Uterus (tissue), 2 donors: ENCODE measurements around the gene TCN2.

Source experiments
- CTCF ChIP-seq, 4 experiments: fragments of 200-600 bp in 2 of 4; fragments of 450-650 bp in 2 of 4; sonication (generic) in 2 of 4; IDR thresholded peaks; one replicate each; pipeline ENCODE4 v1.5.1; 2016 to 2019; ENCODE audit warnings: antibody characterized with exemption in 4 of 4, mild to moderate bottlenecking in 2 of 4, moderate library complexity in 1 of 4
- POLR2A ChIP-seq, 2 donors: fragments of 450-650 bp; IDR thresholded peaks; one replicate each; pipeline ENCODE4 v1.6.1; 2016; ENCODE audit warnings: antibody characterized with exemption in 2 of 2, mild to moderate bottlenecking in 1 of 2, moderate library complexity in 1 of 2

GRCh38 chr22:30667107-30667493, 60.1 kb downstream of the TCN2 start:
- TF ChIP-seq CTCF (IDR thresholded peaks at IDR 0.05) (no peak), POLR2A (IDR thresholded peaks at IDR 0.05) (no peak)
